GM23338 (cell line): ENCODE results near the gene CLIC3. TPM values are rescaled to one million over a fixed set of nuclear protein-coding genes. Genes with fewer than 3 reads are reported as not detected.

Experiments
- ATAC-seq: fragments of 200-7000 bp; cut with Tn5 transposase; 3 replicates; pipeline ENCODE4 v1.9.1; 2020
- DNase-seq: peaks from one replicate; pipeline ENCODE4 v3.0.0-alpha.2; 2015; ENCODE audit warnings: low spot score
- H2AFZ ChIP-seq: fragments of 200-600 bp; sonication (generic); 2 replicates; pipeline ENCODE4 v1.8.0; 2016; ENCODE audit warnings: antibody characterized with exemption, mild to moderate bottlenecking, moderate library complexity
- H3F3A ChIP-seq: fragments of 200-600 bp; sonication (generic); replicated peaks from 2 replicates; pipeline ENCODE4 v1.8.0; 2017; ENCODE audit warnings: antibody characterized with exemption, mixed run types, low read depth
- H3K27ac ChIP-seq: fragments of 200-600 bp; sonication (generic); 2 replicates; pipeline ENCODE4 v1.6.1; 2016; ENCODE audit warnings: low read depth
- H3K27me3 ChIP-seq: fragments of 200-600 bp; sonication (generic); 2 replicates; pipeline ENCODE4 v1.8.0; 2016; ENCODE audit warnings: mild to moderate bottlenecking, mixed run types, moderate library complexity; ENCODE audit not compliant: insufficient read depth
- H3K36me3 ChIP-seq: fragments of 200-600 bp; sonication (generic); 2 replicates; pipeline ENCODE4 v1.8.0; 2016; ENCODE audit warnings: mild to moderate bottlenecking; ENCODE audit not compliant: insufficient read depth
- H3K4me1 ChIP-seq: fragments of 200-600 bp; sonication (generic); 2 replicates; pipeline ENCODE4 v1.8.0; 2016; ENCODE audit warnings: mild to moderate bottlenecking, moderate library complexity; ENCODE audit not compliant: insufficient read depth
- H3K4me2 ChIP-seq: fragments of 200-600 bp; sonication (generic); 2 replicates; pipeline ENCODE4 v1.7.1; 2017; ENCODE audit warnings: mixed run types
- H3K4me3 ChIP-seq: fragments of 200-600 bp; sonication (generic); 2 replicates; pipeline ENCODE4 v1.6.1; 2016; ENCODE audit warnings: mixed run types
- H3K79me2 ChIP-seq: fragments of 200-600 bp; sonication (generic); replicated peaks from 2 replicates; pipeline ENCODE4 v1.8.0; 2017; ENCODE audit warnings: mild to moderate bottlenecking; ENCODE audit not compliant: insufficient read depth
- H3K9me2 ChIP-seq: fragments of 200-600 bp; sonication (generic); 2 replicates; pipeline ENCODE4 v1.8.0; 2017; ENCODE audit not compliant: insufficient read depth
- H4K20me1 ChIP-seq: fragments of 200-600 bp; sonication (generic); replicated peaks from 2 replicates; pipeline ENCODE4 v1.8.0; 2017; ENCODE audit warnings: mild to moderate bottlenecking; ENCODE audit not compliant: insufficient read depth
- H3K27ac Mint-ChIP-seq: 2 replicates; pipeline ENCODE4 v1.8.0; 2020; ENCODE audit warnings: inconsistent platforms, mild to moderate bottlenecking, moderate library complexity, mixed read lengths
- H3K27me3 Mint-ChIP-seq: 3 replicates; pipeline ENCODE4 v1.8.0; 2022; ENCODE audit warnings: low read depth, mild to moderate bottlenecking, moderate library complexity, mixed read lengths, inconsistent platforms; ENCODE audit not compliant: insufficient read depth, poor library complexity
- H3K36me3 Mint-ChIP-seq: 3 replicates; pipeline ENCODE4 v1.8.0; 2021; ENCODE audit warnings: low read depth, mild to moderate bottlenecking, inconsistent platforms, moderate library complexity, mixed read lengths
- H3K4me1 Mint-ChIP-seq: 3 replicates; pipeline ENCODE4 v1.8.0; 2020; ENCODE audit warnings: mild to moderate bottlenecking, inconsistent platforms, mixed read lengths
- H3K4me3 Mint-ChIP-seq: 3 replicates; pipeline ENCODE4 v1.8.0; 2021; ENCODE audit warnings: moderate library complexity, mild to moderate bottlenecking, inconsistent platforms, mixed read lengths
- H3K9me3 Mint-ChIP-seq: 3 replicates; pipeline ENCODE4 v1.8.0; 2020; ENCODE audit warnings: moderate library complexity, mild to moderate bottlenecking, inconsistent platforms, mixed read lengths
- CTCF ChIP-seq, 2 experiments: fragments of 200-600 bp in 1 of 2; sonication (generic) in 1 of 2; conservative IDR thresholded peaks; 2 replicates each; pipeline versions ENCODE4 v1.5.1 to v1.6.1; 2016 to 2017; ENCODE audit warnings: antibody characterized with exemption in 2 of 2, low read depth in 2 of 2, mild to moderate bottlenecking in 2 of 2, moderate library complexity in 1 of 2
- EZH2 ChIP-seq: fragments of 200-600 bp; sonication (generic); IDR thresholded peaks from one replicate; pipeline ENCODE4 v1.8.0; 2017; ENCODE audit warnings: antibody characterized with exemption, mild to moderate bottlenecking, low read depth; ENCODE audit not compliant: unreplicated experiment
- EZH2phosphoT487 ChIP-seq: fragments of 200-600 bp; sonication (generic); IDR thresholded peaks from one replicate; pipeline ENCODE4 v1.8.1; 2018; ENCODE audit warnings: antibody characterized with exemption; ENCODE audit not compliant: unreplicated experiment
- STAT1 ChIP-seq: IDR thresholded peaks from one replicate; pipeline ENCODE4 v1.6.1; 2016; ENCODE audit warnings: antibody characterized with exemption; ENCODE audit not compliant: unreplicated experiment
- ZNF462 ChIP-seq: fragments of 250-450 bp; sonication (Bioruptor Pico); IDR thresholded peaks from 2 replicates; pipeline ENCODE4 v1.5.0; 2020; ENCODE audit warnings: mild to moderate bottlenecking, moderate library complexity
- polyA plus RNA-seq: library from polyadenylated mRNA; unstranded; fragments of >200 nt; fragmentation: Nextera tagmentation; extraction: Ambion mirVana; gene quantifications from 2 replicates; pipeline ENCODE4 v1.2.1, GENCODE V29; 2016
- total RNA-seq: library from RNA; depleted of rRNA; stranded (reverse); fragments of >200 nt; shearing (Covaris generic); gene quantifications from 2 replicates; pipeline ENCODE4 v1.2.3, GENCODE V29; 2014

The CLIC3 gene
- total and polyA plus RNA-seq, 2 experiments from 2014 or later, result 0.53 to 0.56 TPM

- TF ChIP-seq ZNF462 (CRISPR knock-in tag) (no peak), STAT1 (no peak)
These were observed 22.4 kb downstream of the CLIC3 start (continued) for GRCh38 chr9:136973618-136974617.

GRCh38 chr9:136972743-136973142 lies 23.6 kb downstream of the CLIC3 start:
- H3F3A ChIP-seq, result no peaks in the 10 kb centered on the region
- H3K4me3 Mint-ChIP-seq, result no peak overlapping the region
- H3K27ac ChIP-seq, result no peak overlapping the region
- peaks cover 7% of the 10 kb centered on the region for H3K27me3 Mint-ChIP-seq
- no peaks in the 10 kb centered on the region for H3K27me3 ChIP-seq
- ATAC-seq (no peak), DNase-seq (no peak)
- H3K9me3 Mint-ChIP-seq, result no peaks in the 10 kb centered on the region
- no peaks in the 10 kb centered on the region for H4K20me1 ChIP-seq
- no peak overlapping the region for H3K4me2 ChIP-seq
- no peaks in the 10 kb centered on the region for H3K9me2 ChIP-seq
- H3K4me3 ChIP-seq, result no peak overlapping the region
- H3K79me2 ChIP-seq, result no peaks in the 10 kb centered on the region
- H3K36me3 ChIP-seq, result no peaks in the 10 kb centered on the region
- no peaks in the 10 kb centered on the region for H3K4me1 ChIP-seq
- peaks cover 2% of the 10 kb centered on the region; the same call in 1 of the 3 replicates for H3K4me1 Mint-ChIP-seq
- no peaks in the 10 kb centered on the region for H3K36me3 Mint-ChIP-seq
- no peak overlapping the region for H3K27ac Mint-ChIP-seq
- no peak overlapping the region for H2AFZ ChIP-seq
- no peak for TF ChIP-seq ZNF462 (CRISPR knock-in tag)
- no peak for TF ChIP-seq EZH2
- no peak for TF ChIP-seq STAT1
- TF ChIP-seq EZH2phosphoT487, result no peak
- TF ChIP-seq CTCF (conservative IDR thresholded peaks at IDR 0.05; ENCODE audit: low read depth in 2 of 2), result no peak
